ENCODE data around the gene DEDD2.

Gene DEDD2

DNA sequence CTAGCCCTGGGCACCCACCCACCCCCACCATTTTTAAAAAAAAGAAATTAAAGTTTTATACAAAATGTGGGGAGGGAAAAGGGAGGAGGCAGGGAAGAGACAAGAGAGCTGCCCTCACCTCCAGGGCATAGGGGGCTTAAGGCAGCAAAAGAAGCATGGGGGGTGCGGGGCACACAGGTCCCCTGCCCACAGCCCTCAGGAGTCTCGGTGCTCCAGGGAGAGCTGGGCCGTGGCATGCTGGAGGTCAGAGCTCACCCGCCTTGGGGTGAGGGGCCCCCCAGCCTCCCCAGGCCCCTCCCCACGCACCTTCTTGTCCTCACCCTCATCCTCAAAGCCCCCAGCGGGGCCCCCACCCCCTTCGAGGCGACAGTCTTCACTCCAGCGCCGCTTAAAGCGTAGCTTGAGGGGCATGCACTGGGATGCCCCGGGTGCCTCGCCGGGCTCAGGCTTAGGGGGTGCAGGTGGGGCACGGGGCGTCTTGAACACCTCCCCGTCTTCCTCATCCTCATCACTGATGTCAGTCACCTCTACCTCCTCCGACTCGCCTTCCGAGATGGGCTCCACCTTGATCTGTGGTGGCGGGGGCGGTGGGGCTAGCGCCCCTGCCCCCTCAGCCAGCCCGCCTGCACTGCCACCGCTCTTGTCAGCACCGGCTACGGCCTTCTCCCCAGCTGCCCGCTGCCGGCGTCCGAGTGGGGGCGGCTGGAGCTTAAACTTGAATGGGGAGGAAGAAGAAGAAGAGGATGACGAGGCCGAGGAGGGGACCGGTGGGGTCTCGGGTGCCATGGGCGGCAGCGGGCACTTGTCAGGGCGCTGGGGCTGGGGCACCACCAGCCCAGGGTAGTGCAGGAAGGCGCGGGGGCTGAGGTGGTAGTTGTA, 31.0 kb upstream of the DEDD2 start:
- no peak for DNase-seq

DNA sequence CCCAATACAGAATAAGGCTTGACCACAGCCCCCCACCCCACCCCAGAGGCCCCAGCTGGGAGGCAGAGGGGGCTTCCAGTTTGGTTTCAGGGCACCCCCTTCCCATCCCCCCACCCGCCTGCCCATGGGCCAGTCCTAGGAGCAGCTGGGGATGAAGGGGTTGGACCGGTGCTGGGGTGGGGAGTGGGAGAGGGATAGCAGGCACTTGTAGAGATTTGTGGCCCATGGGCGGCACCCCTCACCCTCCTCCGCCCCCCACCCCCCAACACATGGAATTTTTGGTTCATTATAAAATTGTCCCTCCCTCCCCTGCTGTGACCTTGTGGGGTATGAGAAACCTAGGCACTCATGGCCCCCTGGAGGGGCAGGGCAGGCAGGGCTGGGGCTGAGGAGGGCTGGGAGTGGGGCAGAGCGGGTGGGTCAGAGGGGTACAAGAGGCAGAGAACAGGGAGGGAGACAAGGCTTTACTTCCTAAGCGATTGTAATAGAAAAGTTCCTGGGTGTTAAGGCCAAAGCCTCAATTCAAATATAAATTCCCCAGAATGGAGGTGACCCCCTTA, 30.2 kb upstream of the DEDD2 start:
- no peak for DNase-seq

DNA sequence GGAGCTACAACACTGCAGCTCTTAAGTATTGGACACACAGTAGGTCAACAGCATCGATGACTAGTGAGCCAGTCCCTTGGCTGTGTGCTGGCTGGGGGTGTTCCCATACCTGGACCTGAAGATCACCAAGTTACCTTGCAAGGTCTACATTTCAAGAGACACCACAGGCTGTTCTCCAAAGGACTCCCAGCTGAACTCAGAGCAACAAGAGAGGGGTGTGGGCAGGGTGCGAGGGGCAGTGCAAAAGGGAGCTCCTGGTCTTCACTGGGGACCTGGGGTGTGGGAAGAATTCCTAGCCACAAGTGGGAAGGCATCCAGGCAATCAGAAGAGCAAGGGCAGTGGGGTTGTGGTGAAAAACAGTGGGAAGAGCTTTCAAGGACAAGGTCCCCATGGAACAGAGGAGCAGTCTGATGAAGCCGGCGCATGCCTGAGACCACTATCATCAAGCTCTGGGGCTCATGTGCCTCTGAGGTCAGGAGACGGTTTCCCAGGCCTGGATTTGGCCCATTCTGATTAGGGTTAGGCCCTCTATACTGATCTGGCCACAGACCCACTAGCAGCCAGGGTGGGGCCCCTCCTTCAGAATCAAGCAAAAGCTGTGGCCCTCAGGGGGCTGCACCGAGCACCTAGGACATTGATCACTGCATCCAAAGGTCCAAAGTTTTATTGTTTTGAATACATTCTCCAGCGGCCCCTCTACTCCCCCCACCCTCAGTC, 29.6 kb upstream of the DEDD2 start:
- no peak for DNase-seq

DNA sequence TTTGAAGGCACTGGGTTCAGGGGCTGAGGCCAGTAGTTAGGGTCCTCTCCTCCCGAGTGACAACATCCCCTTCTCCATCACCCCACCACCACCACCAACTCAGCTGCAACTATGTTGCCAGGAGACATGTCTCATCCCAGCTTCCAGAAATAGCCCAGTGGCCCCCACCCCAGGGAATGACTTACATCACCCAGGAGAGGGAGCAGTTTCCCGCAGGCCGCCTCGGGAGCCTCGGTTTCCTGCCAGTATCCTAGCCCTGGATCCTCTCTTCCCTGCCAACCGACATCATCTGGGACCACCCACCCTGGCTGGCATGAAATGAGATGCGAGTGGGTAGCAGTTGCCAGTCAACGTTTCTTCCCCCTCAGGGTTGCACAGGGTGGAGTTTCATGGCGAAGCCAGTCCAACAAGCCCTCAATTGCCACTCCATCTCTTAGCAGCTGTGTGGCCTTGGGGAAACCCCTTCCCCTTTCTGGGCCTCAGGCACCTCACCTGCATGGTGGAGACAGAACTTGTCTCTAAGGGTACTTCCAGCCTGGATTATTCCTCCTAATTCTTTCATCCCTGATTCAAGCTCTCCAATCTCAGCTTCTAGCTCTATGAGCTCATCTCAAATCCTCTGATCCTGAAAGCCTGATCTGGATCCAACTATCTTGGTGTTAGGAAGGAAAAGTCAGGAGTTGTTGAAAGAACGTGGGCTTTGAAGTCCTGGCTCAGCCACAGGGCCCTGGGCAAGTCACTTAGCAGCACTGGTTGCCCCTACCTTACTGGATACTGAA, 28.9 kb upstream of the DEDD2 start:
- DNase-seq, result no peak

DNA sequence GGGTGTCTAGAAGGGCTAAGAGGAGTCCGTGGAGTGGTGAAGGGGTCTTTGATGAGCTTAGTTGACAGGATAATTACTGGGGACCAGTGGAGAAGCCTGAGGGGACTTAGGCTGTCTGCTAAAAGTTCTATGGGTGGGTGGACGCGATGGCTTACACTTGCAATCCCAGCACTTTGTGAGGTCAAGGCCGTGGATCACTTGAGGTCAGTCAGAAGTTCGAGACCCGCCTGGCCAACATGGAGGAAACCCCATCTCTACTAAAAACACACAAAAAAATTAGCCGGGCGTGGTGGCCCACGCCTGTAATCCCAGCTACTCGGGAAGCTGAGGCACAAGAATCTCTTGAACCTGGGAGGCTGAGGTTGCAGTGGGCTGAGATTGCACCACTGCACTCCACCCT, 27.8 kb upstream of the DEDD2 start:
- DNase-seq, result no peak

DNA sequence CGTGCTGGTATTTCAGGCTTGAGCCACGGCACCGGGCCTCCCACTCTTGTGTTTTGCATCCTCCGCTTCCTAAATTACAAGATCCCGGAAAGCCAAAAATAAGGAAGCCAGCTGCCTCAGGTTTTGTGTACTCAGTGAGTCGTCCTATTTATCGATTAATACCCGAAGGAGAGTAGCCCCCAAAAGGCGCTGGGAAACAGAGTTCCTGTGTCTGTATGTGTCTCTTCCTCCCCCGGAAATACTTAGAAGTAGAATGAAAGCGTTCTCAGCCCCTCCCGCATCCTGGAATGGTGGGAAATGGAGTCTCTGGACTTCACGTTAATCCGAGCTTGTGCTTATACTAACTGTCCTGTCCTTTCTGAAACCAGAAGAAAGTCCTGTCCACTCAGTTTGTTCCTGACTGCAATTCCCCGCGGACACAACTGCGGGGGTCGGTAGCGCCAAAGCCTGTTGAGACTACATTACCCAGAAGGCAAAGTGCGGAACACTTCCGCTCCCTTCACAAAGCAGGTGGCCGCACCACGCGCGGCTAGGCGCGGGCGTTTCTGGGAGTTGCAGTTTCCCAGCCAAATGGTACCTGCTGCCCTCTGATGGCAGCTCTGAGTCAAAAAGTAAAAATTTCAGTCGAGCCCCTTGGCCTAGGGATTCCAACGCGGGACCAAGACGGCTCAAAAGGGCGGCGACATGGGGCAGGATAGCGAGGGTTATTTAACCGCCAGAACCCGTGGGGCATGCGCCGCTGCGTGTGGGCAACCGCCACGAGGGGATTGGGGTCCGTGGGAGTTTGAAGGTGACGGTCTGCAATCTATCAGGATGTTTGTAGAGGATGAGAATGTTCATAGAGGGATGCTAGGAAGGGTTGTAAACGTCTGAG, 27.1 kb upstream of the DEDD2 start:
- DNase-seq, result peak; percentile 83

DNA sequence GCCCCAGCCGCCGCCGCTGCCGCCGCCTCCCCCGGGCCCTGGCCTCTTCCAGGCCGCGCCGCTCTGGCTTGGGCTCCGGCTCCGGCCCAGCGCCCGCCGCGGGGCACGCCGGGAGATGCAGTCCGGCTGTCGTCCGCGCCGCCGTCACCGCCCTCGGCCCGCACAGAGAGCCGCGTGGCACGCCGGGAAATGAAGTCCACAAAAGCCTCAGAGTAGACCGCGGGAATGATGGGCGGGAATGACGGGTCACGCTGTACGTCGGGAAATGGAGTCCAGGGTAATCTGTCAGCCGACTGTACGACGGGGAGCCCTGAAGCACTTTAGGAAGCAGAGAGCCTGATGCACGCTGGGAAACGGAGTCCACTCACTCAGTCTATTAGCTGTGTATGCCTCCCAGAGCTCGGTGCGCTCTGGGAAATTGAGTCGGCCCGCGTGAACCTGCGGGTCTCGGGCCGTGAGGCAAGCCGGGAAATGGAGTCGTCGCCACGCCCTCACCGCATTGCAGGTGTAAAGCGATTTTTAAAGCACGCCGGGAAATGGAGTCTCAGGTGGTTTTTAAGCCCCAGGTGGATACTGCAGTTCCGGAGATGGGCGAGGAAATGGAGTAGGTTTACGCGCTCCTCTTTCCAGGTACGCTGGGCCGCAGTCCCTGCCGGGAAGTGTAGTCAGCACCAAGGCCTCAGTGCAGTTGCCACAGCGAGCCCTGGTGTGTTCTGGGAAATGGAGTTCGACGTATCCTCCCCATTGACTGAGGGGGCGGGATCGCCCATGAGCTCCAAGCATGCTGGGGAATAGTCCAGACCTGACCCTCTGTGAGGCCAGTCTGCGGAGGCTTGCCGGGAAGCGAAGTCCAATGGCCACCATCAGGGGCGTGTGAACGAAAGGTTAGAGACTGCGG, 25.3 kb upstream of the DEDD2 start, which contains the start of gene GSK3A:
Gene GSK3A, minus strand, starts transcription at position 91 of the 898 bp plus-strand sequence. CDS start 137 bp downstream, outside the sequence.
- DNase-seq, result peak; percentile 99

DNA sequence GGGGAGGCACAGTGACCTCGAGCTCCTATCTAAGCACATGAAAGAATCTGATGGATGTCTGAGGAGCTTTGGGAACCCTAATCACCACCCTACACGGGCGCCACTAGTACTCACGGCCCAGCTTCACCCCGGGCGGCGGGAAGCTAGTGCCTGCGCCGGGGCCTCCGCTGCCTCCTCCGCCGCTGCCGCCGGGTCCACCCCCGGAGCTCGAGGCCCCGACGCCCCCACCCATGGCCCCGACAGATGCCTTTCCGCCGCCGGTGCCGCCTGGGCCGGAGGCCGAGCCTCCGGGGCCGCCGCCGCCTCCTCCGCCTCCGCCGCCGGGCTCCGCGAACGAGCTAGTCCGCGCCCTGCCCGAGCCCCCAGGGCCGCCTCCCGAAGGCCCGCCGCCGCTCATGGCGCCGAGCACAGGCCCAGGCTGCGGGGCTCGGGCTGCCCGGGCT, 24.6 kb upstream of the DEDD2 start:
- no peak for DNase-seq

DNA sequence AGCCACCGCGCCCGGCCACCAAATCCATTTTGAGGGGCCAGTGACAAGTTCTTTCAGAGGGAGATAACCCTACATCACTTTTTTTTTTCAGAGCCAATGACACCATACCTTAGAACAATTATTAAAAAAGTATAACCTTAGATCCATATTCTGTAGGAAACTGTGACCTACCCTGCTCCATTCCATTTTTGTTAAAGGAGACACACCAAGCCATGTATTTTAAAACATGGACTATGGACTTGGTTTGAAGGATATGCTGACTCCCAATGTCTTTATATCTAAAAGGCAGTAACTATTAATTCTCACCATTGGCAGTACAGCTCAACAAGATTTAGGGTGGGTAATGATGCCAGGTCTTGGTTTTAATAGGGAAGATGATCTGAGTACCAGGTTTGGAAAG, 23.8 kb upstream of the DEDD2 start:
- DNase-seq, result no peak

DNA sequence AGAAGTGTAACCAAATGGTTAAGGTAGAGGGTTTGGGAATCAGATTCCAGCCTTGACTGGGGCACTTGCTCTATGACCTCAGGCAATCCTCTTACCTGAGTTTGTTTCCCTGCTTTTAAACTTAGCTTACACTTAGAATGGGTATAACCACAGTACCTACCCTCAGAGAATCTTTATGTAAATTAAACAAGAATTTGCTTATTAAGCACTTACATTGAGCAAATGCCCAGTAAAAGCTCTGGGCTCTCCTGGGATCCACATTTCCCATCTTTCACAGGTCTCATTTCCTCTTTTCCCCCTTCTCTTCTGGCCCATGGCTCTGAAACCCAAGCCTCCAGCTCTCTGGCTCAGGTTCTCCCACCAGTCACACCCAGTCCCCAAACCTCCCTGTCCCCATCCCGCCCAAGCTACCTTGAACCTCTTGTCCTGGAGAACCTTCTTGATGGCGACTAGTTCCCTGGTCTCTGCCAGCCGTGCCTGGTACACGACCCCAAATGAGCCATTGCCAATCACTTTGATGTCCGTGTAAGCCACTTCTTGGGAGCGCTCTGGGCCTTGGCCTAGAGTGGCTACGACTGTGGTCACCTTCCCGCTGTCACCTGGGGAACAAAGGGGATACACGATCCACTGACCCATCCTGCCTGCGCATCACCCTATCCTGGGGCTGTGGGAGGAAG, 22.2 kb upstream of the DEDD2 start:
- no peak for DNase-seq

DNA sequence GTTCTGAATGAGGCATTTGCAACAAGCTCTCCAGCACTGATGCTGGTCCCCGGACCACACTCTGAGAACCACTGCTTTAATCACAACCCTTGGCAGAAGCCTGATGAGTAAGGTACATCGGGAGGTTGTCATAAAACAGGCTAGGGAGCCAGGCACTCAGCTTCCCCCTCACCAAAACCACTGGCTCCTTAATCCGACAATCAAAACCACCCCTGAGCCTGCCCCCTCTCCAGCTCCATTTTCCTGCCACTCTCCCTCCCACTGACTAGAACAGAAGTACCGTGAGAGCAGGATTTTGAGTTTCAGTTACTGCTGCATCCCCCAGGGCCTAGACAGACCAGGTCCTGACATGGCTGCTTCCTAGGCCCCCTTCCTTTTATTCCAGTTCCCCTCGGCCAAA, 17.7 kb upstream of the DEDD2 start:
- DNase-seq, result no peak

DNA sequence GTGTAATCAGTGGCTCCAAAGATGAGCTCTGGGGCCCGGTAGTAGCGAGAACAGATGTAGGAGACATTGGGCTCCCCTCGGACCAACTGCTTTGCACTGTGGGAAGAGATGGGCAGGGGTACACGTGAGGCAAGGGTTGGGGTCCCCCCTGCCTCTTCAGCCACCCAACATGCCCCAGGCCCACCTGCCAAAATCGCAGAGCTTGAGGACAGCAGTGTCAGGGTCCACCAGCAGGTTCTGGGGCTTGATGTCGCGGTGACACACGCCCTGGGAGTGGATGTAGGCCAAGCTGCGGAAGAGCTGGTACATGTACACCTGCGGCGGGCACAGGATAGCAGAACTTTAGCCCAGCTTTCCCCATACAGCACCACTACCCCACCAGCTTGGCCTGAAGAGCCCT, 16.9 kb upstream of the DEDD2 start:
- no peak for DNase-seq

DNA sequence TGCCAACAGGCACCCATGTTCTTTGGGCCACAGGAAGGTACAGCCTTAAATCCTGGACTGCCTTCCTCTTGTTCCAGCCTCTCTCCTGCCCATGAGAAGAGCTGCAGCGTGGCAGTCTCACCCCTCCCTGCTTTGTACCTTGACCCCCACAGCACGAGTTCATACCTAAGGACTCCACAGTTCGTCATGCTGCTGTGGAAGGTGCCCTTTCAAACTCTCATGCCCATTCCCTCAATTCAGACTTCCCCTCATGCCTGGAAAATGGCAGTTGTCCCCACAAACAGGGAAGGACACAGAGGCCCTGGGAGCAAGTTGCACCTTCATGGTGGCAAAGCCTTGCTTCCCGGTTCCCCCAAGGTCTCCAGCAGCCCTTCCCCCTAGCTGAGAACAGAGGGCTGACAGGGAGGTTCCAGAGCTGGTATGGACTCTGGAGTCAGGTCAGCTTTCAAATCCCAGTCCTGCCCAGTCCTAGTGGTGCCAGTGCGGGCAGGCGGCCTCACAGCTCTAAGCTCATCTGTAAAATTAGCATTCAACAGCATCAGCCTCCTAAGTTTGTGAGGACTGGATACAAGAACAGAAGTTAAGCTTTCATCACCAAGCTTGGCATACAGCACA, 16.3 kb upstream of the DEDD2 start:
- DNase-seq, result no peak

DNA sequence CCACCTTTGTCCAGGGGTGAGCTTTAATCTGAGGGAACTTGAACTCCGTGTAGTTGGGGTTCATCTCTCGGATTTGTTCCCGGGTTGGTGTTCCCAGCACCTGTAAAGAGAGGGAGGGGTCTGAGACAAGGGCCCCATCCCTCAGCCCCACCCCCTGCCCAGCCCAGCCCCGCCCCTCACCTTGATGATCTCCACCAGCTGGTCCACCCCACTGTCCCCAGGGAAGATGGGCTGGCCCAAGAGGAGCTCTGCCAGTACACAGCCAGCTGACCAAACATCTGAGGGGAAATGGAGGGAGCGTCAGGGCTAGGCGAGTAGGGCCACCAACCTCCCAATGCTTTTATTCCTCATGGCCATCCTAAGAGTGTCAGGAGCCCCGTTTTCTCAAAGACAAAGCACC, 15.6 kb upstream of the DEDD2 start:
- no peak for DNase-seq

DNA sequence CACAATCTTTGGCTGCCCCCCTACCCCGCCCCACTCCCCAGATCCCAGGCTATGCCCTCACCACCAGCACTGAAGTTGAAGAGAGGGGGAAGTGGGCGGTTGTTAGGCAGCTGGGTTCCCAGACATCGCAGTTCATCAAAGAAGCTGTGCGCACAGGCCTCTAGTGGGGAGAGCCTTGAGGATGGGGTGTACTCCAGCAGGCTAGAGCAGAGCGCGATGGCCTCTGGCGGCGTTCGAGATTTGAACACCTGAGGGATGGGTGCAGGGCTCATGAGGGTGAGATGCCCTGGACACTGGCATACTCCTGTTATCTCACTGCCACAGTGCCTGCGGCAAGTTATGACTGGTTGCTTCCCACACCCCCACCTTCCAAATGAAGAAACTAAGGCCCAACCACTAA, 15.0 kb upstream of the DEDD2 start:
- DNase-seq, result no peak

DNA sequence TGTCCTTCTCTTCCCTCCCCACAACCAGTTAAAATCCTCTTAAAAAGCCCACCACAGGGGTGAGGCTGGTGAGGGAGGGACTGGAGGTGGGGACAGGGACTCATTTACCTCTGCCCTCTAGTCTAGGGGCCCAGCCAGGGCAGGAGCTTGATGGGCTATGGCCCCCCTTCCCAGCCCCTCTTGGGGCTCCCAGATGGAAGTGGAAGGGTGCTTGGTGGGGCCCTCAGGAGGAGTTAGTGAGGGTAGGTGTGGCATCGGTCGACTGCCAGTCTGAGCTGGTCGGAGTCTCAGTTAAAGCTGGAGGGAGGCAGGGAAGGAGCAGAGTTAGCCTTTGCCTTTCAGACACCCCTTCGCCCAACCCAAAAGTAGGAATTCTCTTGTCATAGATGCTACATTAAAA, 13.1 kb upstream of the DEDD2 start:
- no peak for DNase-seq

DNA sequence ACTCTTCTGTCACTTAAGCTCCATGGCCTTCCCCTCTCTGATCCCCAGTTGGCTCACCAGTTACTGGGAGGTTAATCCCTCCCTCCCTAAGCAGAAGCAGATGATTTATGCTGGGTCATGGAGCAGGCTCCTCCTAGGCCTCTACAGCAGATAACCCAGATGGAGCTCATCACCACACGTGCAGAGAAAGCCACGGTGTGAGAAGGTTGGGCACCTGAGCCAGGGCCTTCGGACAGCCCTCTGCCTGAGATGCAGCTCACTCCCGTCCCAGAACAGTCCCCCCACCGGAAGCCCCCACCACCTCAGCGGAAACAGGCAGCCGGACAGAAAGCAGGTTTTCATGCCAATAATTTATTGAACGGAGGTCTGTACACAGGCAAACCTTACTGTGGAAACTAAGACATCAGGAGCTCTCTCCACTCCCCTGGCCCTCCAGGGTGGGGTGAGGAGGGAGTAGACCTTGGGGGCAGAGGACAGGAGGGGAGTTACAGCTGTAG, 12.4 kb upstream of the DEDD2 start:
- no peak for DNase-seq

DNA sequence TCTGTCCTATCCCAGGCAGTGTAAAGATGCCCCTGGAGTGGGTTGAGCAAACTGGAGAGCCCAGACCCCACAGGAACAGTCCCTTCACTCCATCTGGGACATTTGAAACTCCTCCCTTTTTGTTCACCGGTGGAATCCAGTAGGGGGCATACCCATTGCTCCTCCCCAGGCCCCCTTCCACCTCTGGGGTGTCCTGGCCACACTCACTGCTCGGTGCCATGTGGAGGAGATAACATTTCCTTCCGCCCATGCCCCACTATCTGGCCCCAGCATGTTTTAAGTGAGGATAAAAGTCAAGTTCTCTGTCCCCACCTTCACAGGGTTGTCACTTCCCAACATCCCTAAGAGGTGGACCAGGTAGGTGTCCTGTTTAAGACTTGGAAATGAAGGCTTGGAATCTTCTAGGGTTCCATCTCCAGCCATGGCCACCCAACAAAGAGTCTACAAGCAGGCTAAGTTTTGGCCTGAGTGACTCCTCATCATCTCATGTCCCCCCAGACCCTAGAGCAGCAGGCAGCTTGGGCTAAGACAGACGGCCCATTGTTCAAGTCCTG, 11.9 kb upstream of the DEDD2 start:
- DNase-seq, result no peak

DNA sequence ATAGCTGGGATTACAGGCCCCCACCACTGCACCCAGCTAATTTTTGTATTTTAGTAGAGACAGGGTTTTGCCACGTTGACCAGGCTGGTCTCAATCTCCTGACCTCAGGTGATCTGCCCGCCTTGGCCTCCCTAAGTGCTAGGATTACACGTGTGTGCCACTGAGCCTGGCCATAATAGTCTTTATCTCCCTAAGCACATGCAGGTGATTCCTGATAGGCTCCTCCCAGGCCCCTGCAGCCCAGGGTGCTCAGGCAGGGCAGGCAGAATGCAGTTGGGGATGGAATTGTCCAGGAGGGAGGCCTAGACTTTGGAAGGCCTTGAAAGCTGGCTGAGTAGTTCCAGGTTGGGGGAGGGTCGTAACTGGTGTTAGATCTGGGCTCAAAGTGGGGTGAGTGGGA, 11.2 kb upstream of the DEDD2 start:
- no peak for DNase-seq

All from NCI-H510A (cell line).